Upper lobe of left lung (tissue), 6 donors: ENCODE results near the gene KATNB1. TPM values are rescaled to one million over a fixed set of nuclear protein-coding genes. Genes with fewer than 3 reads are reported as not detected.

Experiments used
- ATAC-seq, 2 donors: fragments of 200-7000 bp; cut with Tn5 transposase; one replicate each; pipeline ENCODE4 v1.9.1; 2022; ENCODE audit warnings: mild to moderate bottlenecking in 2 of 2, moderate library complexity in 2 of 2; ENCODE audit not compliant: low FRiP score in 2 of 2
- DNase-seq, 2 donors: peaks; one replicate each; pipeline ENCODE4 v3.0.0-alpha.2; 2019 to 2020
- H3K27ac ChIP-seq, 4 donors: fragments of 200-600 bp; sonication (generic); one replicate each; pipeline ENCODE4 v1.5.1; 2016 to 2019
- H3K27me3 ChIP-seq, 4 donors: fragments of 200-600 bp; sonication (generic); one replicate each; pipeline ENCODE4 v1.5.1; 2017 to 2019
- H3K36me3 ChIP-seq, 4 donors: fragments of 200-600 bp; sonication (generic); one replicate each; pipeline ENCODE4 v1.5.1; 2016 to 2019
- H3K4me1 ChIP-seq, 4 donors: fragments of 200-600 bp; sonication (generic); one replicate each; pipeline ENCODE4 v1.5.1; 2018 to 2019
- H3K4me3 ChIP-seq, 4 donors: fragments of 200-600 bp; sonication (generic); one replicate each; pipeline ENCODE4 v1.5.1; 2017 to 2019; ENCODE audit warnings: mild to moderate bottlenecking in 2 of 4, moderate library complexity in 1 of 4
- H3K9me3 ChIP-seq, 4 donors: fragments of 200-600 bp; sonication (generic); one replicate each; pipeline ENCODE4 v1.5.1; 2018 to 2019
- EP300 ChIP-seq, 4 donors: sonication (generic); formaldehyde crosslinking; IDR thresholded peaks; one replicate each; pipeline ENCODE4 v1.5.1; 2017; ENCODE audit warnings: antibody characterized with exemption in 4 of 4, control low read depth in 2 of 4
- POLR2A ChIP-seq, 4 donors: fragments of 450-650 bp; IDR thresholded peaks; one replicate each; pipeline ENCODE4 v1.5.1; 2016 to 2017; ENCODE audit warnings: antibody characterized with exemption in 4 of 4, mild to moderate bottlenecking in 2 of 4
- POLR2AphosphoS5 ChIP-seq, 2 donors: sonication (generic); formaldehyde crosslinking; IDR thresholded peaks; one replicate each; pipeline ENCODE4 v1.5.1; 2017; ENCODE audit warnings: antibody characterized with exemption in 2 of 2
- WGBS, 2 donors: methylation state at CpG; one replicate each; pipeline ENCODE4 v1.1.5; 2017 to 2018; 5-methylcytosine and 5-hydroxymethylcytosine counted together
- total RNA-seq, 6 donors: library from RNA; depleted of rRNA in 4 of 6; stranded (reverse); fragments of >200 nt in 4 of 6; gene quantifications; one replicate each; pipeline versions ENCODE4 v1.1.0 to v1.2.1, GENCODE V29; 2016 to 2021
- TF ChIP-seq, protein P1 (sequence below), 6 experiments: fragments of 450-650 bp in 4 of 6; fragments of 200-600 bp in 2 of 6; sonication (generic) in 2 of 6; IDR thresholded peaks; one replicate each; pipeline ENCODE4 v1.5.1; 2016 to 2019; ENCODE audit warnings: antibody characterized with exemption in 6 of 6
- donor health status: DM: no; HTN: no; CAD: no; lungs with moderate emphysema.
- donor health status: DM: no; HTN: yes; CAD: no; lungs with severe emphysema.

KATNB1 gene
- total RNA-seq, 6 donors from 2014 or later = 19.6 to 26.6 (median 21.5) TPM

DNA sequence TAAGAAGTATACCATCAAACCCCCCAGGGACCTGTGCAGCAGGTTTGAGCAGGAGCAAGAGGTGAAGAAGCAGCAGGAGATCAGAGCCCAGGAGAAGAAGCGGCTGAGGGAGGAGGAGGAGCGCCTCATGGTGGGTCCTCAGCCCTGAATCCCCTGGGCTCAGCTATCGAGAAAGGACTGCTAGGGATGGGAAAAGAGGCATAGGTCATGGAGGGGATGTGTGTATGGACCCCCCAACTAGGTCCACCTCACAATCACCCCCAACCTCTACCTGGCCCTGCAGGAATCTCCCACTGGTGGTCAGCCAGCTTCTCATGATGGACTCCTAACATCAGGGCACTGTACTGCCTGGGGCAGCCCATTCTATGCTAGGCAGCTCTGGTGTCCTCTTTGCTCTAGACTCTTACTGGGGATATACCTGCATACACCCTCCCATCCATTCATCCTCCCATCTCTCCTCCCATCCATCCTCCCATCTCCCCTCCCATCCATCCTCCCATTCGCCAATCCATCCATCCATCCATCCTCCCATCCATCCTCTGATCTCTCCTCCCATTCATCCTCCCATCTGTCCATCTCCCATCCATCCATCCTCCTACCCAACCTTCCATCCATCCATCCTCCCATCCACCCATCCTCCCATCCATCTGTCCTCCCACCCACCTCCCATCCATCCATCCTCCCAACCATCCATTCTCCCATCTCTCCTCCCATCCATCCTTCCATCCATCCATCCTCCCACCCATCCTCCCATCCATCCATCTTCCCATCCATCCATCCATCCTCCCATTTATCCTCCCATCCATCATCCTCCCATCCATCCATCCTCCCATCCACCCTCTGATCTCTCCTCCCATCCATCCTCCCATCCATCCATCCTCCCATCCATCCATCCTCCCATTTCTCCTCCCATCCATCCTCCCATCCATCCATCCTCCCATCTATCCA, 30.4 kb upstream of the KATNB1 start:
- TF ChIP-seq EP300 (IDR thresholded peaks at IDR 0.05) (no peak), POLR2A (IDR thresholded peaks at IDR 0.05) (no peak), POLR2AphosphoS5 (IDR thresholded peaks at IDR 0.05) (no peak)
- TF ChIP-seq, protein P1, sequence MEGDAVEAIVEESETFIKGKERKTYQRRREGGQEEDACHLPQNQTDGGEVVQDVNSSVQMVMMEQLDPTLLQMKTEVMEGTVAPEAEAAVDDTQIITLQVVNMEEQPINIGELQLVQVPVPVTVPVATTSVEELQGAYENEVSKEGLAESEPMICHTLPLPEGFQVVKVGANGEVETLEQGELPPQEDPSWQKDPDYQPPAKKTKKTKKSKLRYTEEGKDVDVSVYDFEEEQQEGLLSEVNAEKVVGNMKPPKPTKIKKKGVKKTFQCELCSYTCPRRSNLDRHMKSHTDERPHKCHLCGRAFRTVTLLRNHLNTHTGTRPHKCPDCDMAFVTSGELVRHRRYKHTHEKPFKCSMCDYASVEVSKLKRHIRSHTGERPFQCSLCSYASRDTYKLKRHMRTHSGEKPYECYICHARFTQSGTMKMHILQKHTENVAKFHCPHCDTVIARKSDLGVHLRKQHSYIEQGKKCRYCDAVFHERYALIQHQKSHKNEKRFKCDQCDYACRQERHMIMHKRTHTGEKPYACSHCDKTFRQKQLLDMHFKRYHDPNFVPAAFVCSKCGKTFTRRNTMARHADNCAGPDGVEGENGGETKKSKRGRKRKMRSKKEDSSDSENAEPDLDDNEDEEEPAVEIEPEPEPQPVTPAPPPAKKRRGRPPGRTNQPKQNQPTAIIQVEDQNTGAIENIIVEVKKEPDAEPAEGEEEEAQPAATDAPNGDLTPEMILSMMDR (IDR thresholded peaks at IDR 0.05) = no peak
- no peak for DNase-seq
- Histone ChIP-seq H3K4me3 (no peak overlapping the region), H3K27ac (no peak overlapping the region), H3K36me3 (no peaks in the 10 kb centered on the region), H3K4me1 (no peaks in the 10 kb centered on the region), H3K9me3 (no peaks in the 10 kb centered on the region), H3K27me3 (no peaks in the 10 kb centered on the region)
- 90 to 91% methylated on average over 4 of the region's 4 CpGs for WGBS, 2 donors
- no peak for ATAC-seq

DNA sequence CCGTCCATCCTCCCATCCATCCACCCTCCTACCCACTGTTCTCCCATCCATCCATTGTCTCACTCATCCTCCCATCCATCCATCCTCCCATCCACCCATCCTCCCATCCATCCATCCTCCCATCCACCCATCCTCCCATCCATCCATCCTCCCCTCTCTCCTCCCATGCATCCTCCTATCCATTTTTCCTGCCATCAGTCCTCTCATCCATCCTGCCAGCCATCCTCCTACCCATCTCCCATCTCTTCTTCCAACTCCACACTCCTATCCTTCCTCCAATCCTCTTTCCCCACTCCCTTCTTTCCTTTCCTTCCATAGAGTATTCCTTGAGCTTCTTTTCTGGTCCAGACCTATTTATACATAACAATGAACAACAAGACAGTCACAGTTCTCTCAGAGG, 28.9 kb upstream of the KATNB1 start:
- H3K27me3 ChIP-seq = no peaks in the 10 kb centered on the region
- H3K36me3 ChIP-seq = no peaks in the 10 kb centered on the region
- WGBS, 2 donors = 64 to 80% methylated on average over 1 of the region's 1 CpG
- no peak for ATAC-seq
- H3K9me3 ChIP-seq = no peaks in the 10 kb centered on the region
- TF ChIP-seq POLR2AphosphoS5 (IDR thresholded peaks at IDR 0.05) (no peak), EP300 (IDR thresholded peaks at IDR 0.05) (no peak), POLR2A (IDR thresholded peaks at IDR 0.05) (no peak)
- TF ChIP-seq, protein P1 (IDR thresholded peaks at IDR 0.05) = no peak
- no peak for DNase-seq
- H3K27ac ChIP-seq = no peak overlapping the region
- H3K4me3 ChIP-seq = no peak overlapping the region
- H3K4me1 ChIP-seq = no peaks in the 10 kb centered on the region

DNA sequence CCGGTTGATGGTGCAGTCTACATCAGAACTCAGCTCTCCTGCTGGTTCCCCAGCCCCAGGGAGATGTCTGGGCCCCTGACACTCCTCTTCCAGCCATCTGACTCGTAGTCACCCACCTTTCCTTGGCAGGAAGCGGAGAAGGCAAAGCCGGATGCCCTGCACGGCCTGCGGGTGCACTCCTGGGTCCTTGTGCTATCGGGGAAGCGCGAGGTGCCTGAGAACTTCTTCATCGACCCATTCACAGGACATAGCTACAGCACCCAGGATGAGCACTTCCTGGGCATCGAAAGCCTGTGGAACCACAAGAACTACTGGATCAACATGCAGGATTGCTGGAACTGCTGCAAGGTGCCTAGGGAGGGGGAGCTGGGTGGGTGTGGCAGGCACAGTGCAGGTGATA, 28.2 kb upstream of the KATNB1 start:
- TF ChIP-seq EP300 (IDR thresholded peaks at IDR 0.05) (no peak), POLR2A (IDR thresholded peaks at IDR 0.05) (no peak), POLR2AphosphoS5 (IDR thresholded peaks at IDR 0.05) (no peak)
- TF ChIP-seq, protein P1 (IDR thresholded peaks at IDR 0.05) = no peak
- Histone ChIP-seq H3K27me3 (no peaks in the 10 kb centered on the region), H3K9me3 (no peaks in the 10 kb centered on the region), H3K4me3 (no peak overlapping the region), H3K27ac (no peak overlapping the region), H3K4me1 (no peaks in the 10 kb centered on the region), H3K36me3 (no peaks in the 10 kb centered on the region)
- 85 to 90% methylated on average over 10 to 11 of the region's 11 CpGs for WGBS, 2 donors
- ATAC-seq = peak in 1 of 2 donors; percentile 40
- DNase-seq = peak in 1 of 2 donors; percentile 36

DNA sequence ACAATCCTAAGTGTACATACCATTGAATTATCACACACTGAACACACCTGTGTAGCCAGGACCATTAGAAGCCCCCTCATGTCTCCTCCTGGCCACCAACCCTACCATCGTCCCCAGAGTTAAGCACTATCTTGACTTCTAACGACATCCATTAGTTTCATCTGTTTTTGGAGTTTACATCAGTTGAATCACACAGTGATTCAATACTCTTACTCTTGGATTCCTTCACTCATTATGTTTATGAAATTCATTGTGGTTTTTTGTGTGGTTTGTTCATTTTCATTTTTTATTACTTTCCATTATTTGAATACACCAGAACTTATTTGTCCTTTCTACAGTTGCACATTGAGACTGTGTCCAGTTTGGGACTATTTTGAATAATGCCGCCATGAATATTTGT, 27.4 kb upstream of the KATNB1 start:
- WGBS, 2 donors = 82 to 94% methylated on average over 3 of the region's 3 CpGs
- Histone ChIP-seq H3K9me3 (no peaks in the 10 kb centered on the region), H3K4me1 (no peaks in the 10 kb centered on the region), H3K4me3 (no peak overlapping the region), H3K27ac (no peak overlapping the region), H3K27me3 (no peaks in the 10 kb centered on the region), H3K36me3 (no peaks in the 10 kb centered on the region)
- no peak for DNase-seq
- no peak for ATAC-seq
- TF ChIP-seq, protein P1 (IDR thresholded peaks at IDR 0.05) = no peak
- TF ChIP-seq POLR2AphosphoS5 (IDR thresholded peaks at IDR 0.05) (no peak), POLR2A (IDR thresholded peaks at IDR 0.05) (no peak), EP300 (IDR thresholded peaks at IDR 0.05) (no peak)
